Peyer's patch (tissue), 4 donors: Measurements from ENCODE around the gene SLX9.

ENCODE experiments used
- POLR2A ChIP-seq, 2 donors: fragments of 450-650 bp; IDR thresholded peaks; one replicate each; pipeline ENCODE4 v1.5.1; 2017; ENCODE audit warnings: antibody characterized with exemption in 2 of 2, mild to moderate bottlenecking in 2 of 2, moderate library complexity in 2 of 2
- TF ChIP-seq, protein P1 (sequence below), 6 experiments: fragments of 450-650 bp in 4 of 6; fragments of 200-600 bp in 2 of 6; sonication (generic) in 1 of 6; IDR thresholded peaks; one replicate each; pipeline ENCODE4 v1.5.1; 2017 to 2019; ENCODE audit warnings: antibody characterized with exemption in 6 of 6, mild to moderate bottlenecking in 3 of 6, moderate library complexity in 1 of 6

GRCh38 chr21:44998086-44998620 is 58.3 kb downstream of the SLX9 start:
- TF ChIP-seq, protein P1, sequence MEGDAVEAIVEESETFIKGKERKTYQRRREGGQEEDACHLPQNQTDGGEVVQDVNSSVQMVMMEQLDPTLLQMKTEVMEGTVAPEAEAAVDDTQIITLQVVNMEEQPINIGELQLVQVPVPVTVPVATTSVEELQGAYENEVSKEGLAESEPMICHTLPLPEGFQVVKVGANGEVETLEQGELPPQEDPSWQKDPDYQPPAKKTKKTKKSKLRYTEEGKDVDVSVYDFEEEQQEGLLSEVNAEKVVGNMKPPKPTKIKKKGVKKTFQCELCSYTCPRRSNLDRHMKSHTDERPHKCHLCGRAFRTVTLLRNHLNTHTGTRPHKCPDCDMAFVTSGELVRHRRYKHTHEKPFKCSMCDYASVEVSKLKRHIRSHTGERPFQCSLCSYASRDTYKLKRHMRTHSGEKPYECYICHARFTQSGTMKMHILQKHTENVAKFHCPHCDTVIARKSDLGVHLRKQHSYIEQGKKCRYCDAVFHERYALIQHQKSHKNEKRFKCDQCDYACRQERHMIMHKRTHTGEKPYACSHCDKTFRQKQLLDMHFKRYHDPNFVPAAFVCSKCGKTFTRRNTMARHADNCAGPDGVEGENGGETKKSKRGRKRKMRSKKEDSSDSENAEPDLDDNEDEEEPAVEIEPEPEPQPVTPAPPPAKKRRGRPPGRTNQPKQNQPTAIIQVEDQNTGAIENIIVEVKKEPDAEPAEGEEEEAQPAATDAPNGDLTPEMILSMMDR (IDR thresholded peaks at IDR 0.05): no peak
- no peak for TF ChIP-seq POLR2A (IDR thresholded peaks at IDR 0.05)
